ENCODE measurements around the gene ZNF506. TPM values are rescaled to one million over a fixed set of nuclear protein-coding genes. Genes with fewer than 3 reads are reported as not detected.
"Not testable (repeated sequence)": the region's sequence is repeated elsewhere in the genome, so short reads cannot be mapped to it uniquely, and the experiment has no call there.

ZNF506 gene
- total RNA-seq: 10 to 100 TPM; 33.3 to 41.3 TPM

DNA sequence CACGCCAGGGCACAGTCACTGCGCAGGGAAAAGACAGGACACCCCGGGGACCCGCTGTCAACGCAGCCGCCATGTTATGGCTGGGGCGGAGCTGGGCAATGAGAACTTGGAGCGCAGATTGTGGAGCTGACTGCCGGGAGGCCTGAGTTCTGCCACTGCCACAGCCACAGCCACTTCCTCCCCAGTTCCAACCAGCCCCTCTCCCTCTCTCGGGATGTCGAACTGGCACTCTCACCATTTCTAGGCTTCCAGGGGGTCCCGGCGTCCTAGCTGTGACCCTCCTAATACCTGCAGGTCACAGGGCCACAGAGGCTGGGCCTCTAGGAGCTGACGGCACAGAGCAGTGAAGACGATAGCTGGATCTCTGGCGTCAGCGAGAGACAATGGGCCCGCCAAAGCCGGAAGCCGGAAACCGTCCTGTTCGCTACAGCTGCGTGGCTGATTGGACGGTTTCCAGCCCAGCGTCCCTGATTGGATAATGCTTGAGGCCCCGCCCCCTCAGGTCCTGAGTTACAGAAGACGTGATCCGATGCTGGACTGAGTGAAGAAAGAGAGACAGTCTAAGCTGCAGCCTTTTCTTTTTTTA, at the start of gene ZNF506:
Gene ZNF506 (minus strand): TSS at position 385 of the 586 bp plus-strand sequence. CDS start 147 bp downstream, at position 238.
- Mint-ChIP-seq H3K4me3 (peak within 1 kb of the TSS; percentile 96), H3K4me1 (peaks cover 43% of the 10 kb centered on the region), H3K27me3 (no peaks in the 10 kb centered on the region), H3K27ac (peak within 1 kb of the TSS; percentile 99), H3K9me3 (ENCODE audit: low read depth) (peaks cover 15% of the 10 kb centered on the region), H3K36me3 (ENCODE audit: low read depth) (peaks cover 48% of the 10 kb centered on the region)
- ATAC-seq (peak; percentile 88), DNase-seq (peak; percentile 99)
- ChIA-PET POLR2A (interaction anchor here (0.6 to 2.4 kb wide), 22 partner anchors 9 to 1199 kb away, joined by 3 to 27 read pairs (median 4); partner anchors contain the start of genes ZNF101, ZNF14, ZNF253 and ZNF430), CTCF (interaction anchor here (0.5 to 2.4 kb wide), 8 partner anchors 10 to 154 kb away, joined by 3 to 11 read pairs (median 4); partner anchors contain the start of gene ZNF253)
- intact Hi-C loops (cut with DNase I, micrococcal nuclease): loop anchor here (1.0 to 2.0 kb wide), 7 partner anchors 45 to 157 kb away; partner anchors contain the start of genes ZNF101 (in 1 of the 2), ZNF14 (in 1 of the 2) and ZNF93 (in 1 of the 2)

DNA sequence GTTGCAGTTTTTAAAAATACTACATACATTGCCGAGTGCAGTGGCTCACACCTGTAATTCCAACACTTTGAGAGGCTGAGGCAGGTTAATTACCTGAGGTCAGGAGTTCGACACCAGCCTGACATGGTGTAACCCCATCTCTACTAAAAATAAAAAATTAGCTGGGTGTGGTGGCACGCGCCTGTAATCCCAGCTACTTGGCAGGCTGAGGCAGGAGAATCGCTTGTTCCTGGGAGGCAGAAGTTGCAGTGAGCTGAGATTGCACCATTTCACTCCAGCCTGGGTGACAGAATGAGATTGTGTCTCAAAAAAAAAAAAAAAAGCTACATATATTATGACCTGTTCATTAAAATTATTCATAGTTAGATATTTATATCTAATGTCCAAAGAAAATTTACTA, 48.5 kb upstream of the ZNF506 start:
- H3K27ac Mint-ChIP-seq; POLR2A ChIA-PET; intact Hi-C loops (cut with DNase I, micrococcal nuclease); ATAC-seq; DNase-seq; H3K27me3 Mint-ChIP-seq; H3K4me3 Mint-ChIP-seq; H3K9me3 Mint-ChIP-seq (ENCODE audit: low read depth): not testable (repeated sequence)
- H3K36me3 Mint-ChIP-seq (ENCODE audit: low read depth): peaks cover 42% of the 10 kb centered on the region
- CTCF ChIA-PET: interaction anchor here (0.6 kb wide), 1 partner anchor 1845 kb away, joined by 3 read pairs; no protein-coding TSS in a partner anchor
- peaks cover 45% of the 10 kb centered on the region for H3K4me1 Mint-ChIP-seq

DNA sequence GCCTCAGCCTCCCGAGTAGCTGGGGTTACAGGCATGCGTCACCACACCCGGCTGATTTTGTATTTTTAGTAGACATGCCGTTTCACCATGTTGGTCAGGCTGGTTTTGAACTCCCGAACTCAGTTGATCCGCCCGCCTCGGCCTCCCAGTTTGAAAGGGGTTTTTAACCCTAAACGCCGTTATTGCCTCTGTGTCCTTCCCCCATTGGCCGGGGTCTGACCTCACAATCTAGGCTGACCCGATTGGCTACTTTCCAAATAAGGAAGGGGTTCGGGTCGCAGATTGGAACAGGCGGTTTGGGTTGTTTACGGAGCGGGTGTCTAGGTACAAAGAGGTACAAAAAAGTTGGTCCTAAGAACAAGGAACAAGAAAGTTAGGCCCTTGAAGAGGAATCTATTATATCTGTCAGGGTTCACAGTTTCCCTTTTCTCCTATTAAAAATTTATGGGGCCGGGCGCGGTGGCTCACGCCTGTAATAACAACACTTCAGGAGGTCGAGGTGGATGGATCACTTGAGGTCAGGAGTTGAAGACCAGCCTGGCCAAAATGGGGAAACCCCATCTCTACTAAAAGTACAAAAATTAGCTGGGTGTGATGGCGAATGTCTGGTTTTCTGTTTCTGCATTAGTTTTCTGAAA, 45.2 kb upstream of the ZNF506 start:
- Mint-ChIP-seq H3K4me3 (peak overlapping the region; percentile 88), H3K27ac (peak overlapping the region; percentile 98), H3K27me3 (no peaks in the 10 kb centered on the region), H3K4me1 (peaks cover 27% of the 10 kb centered on the region), H3K9me3 (ENCODE audit: low read depth) (no peaks in the 10 kb centered on the region), H3K36me3 (ENCODE audit: low read depth) (peaks cover 19% of the 10 kb centered on the region)
- intact Hi-C loops (cut with DNase I, micrococcal nuclease): loop anchor here (1.0 to 10.0 kb wide), 14 partner anchors 34 to 1158 kb away; partner anchors contain the start of genes ATP13A1 (in 2 of the 2), ZNF506 (in 2 of the 2), ZNF101 (in 1 of the 2) and ZNF14 (in 1 of the 2)
- ATAC-seq (peak; percentile 14), DNase-seq (peak; percentile 76)
- ChIA-PET CTCF (interaction anchor here (0.6 to 1.5 kb wide), 3 partner anchors 32 to 1532 kb away, joined by 3 to 6 read pairs (median 3); no protein-coding TSS in a partner anchor), POLR2A (interaction anchor here (1.3 to 2.1 kb wide), 4 partner anchors 11 to 203 kb away, joined by 4 to 21 read pairs (median 8); partner anchors contain the start of genes ATP13A1, ZNF506 and ZNF93)

DNA sequence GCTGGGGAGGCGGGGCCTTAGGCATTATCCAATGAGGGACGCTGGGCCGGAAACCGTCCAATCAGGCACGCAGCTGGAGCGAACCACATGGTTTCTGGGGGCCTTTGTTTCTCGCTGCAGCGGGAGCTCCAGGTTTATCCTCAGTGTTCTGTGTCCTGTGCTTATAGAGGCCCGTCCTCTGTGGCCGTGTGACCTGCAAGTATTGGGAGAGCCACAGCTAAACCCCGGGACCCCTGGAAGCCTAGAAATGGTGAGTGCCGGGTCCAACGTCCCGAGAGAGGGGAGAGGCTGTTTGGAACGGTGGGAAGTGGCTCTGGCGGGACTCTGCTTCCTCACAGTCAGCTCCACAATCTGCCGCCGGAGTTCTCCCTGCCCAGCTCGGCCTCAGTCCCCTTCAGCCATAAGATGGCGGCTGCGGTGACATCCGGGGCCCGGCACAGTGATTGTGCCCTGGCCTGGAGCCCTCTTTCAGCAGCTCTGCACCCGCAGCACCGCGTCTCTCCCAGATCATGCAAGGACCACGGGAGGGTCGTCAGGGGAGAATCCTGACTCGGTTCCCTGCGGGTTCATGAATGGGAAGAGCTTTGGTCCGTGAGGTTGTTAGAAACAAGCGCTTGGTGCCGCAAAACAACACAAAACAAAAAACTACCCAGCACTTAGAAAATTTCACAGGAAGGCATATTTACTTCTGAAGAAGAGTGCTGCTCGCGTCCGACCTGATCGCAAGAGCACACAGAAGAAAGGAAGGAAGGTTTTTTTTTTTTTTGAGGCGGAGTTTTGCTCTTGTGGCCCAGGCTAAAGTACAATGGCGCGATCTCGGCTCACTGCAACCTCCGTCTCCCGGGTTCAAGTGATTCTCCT, 44.4 kb upstream of the ZNF506 start, which contains the start of gene ZNF253:
Gene ZNF253 (plus strand): TSS at position 133 of the 861 bp plus-strand sequence. CDS start 115 bp downstream, at position 248.
- H3K9me3 Mint-ChIP-seq (ENCODE audit: low read depth): peaks cover 1% of the 10 kb centered on the region
- H3K4me3 Mint-ChIP-seq: peak within 1 kb of the TSS; percentile 88
- peak; percentile 98 for DNase-seq
- no peaks in the 10 kb centered on the region for H3K27me3 Mint-ChIP-seq
- ChIA-PET POLR2A (interaction anchor here (0.6 to 2.1 kb wide), 14 partner anchors 9 to 911 kb away, joined by 3 to 21 read pairs (median 4); partner anchors contain the start of genes ATP13A1, ZNF101, ZNF506 and ZNF66), CTCF (interaction anchor here (0.5 to 1.7 kb wide), 8 partner anchors 11 to 186 kb away, joined by 3 to 8 read pairs (median 3); partner anchors contain the start of genes ZNF14 and ZNF506)
- intact Hi-C loops (cut with DNase I, micrococcal nuclease): loop anchor here (1.0 to 10.0 kb wide), 17 partner anchors 35 to 1159 kb away; partner anchors contain the start of genes ATP13A1 (in 2 of the 2), ZNF14 (in 2 of the 2), ZNF506 (in 2 of the 2) and ZNF101 (in 1 of the 2)
- peaks cover 15% of the 10 kb centered on the region for H3K36me3 Mint-ChIP-seq (ENCODE audit: low read depth)
- peak within 1 kb of the TSS; percentile 98 for H3K27ac Mint-ChIP-seq
- ATAC-seq: peak; percentile 93
- H3K4me1 Mint-ChIP-seq: peaks cover 22% of the 10 kb centered on the region

DNA sequence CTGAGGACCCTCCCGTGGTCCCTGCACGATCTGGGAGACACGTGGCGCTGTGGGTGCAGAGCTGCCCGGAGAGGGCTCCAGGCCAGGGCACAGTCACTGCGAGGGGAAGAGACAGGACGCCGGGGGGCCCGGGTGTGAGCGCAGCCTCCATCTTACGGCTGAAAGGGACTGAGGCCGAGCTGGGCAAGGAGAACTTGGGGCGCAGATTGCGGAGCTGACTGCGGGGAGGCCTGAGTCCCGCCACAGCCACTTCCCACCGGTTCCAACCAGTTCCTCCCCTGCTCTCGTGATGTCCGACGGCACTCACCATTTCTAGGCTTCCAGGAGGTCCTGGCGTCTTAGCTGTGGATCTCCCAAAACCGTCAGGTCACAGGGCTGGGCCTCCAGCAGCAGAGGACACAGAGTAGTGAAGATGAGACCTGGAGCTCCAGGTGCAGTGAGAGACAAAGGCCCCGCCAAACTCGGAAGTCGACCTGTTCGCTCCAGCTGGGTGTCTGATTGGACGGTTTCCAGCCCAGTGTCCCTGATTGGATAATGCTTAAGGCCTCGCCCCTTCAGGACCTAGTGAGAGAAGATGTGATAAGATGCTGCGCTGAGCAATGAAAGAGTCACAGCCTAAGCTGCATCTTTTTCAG, 39.3 kb upstream of the ZNF506 start:
- ChIA-PET POLR2A (interaction anchor here (0.6 to 1.9 kb wide), 6 partner anchors 11 to 341 kb away, joined by 3 to 11 read pairs (median 3); partner anchors contain the start of genes ATP13A1 and ZNF506), CTCF (interaction anchor here (0.6 to 1.2 kb wide), 7 partner anchors 8 to 1619 kb away, joined by 3 read pairs; partner anchors contain the start of gene ZNF101)
- ATAC-seq (peak; percentile 72), DNase-seq (peak; percentile 86)
- H3K27ac Mint-ChIP-seq: peak overlapping the region; percentile 82
- intact Hi-C loops (cut with DNase I, micrococcal nuclease): loop anchor here (1.0 to 10.0 kb wide), 2 partner anchors 39 to 1164 kb away; partner anchors contain the start of genes ZNF430 (in 1 of the 2) and ZNF93 (in 1 of the 2)
- H3K9me3 Mint-ChIP-seq (ENCODE audit: low read depth): peaks cover 1% of the 10 kb centered on the region
- no peaks in the 10 kb centered on the region for H3K27me3 Mint-ChIP-seq
- peaks cover 27% of the 10 kb centered on the region for H3K36me3 Mint-ChIP-seq (ENCODE audit: low read depth)
- peaks cover 7% of the 10 kb centered on the region for H3K4me1 Mint-ChIP-seq
- peak overlapping the region; percentile 83 for H3K4me3 Mint-ChIP-seq

DNA sequence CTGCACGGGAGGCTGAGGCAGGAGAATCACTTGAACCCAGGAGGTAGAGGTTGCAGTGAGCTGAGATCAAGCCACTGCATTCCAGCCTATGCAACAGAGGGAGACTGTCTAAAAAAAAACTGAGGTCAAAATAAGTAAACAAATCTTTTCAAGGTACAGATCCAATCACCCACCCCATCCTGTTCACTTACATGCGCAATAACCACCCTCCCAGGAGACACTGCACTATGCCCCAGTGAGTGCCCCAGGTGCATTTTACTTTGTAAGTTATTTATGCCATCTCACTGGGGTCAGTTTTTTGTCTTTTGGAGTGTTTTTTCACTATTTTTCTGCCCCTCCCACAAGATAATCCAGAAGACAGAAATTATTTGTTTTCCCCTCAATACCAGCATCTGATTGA, 37.2 kb upstream of the ZNF506 start:
- ChIA-PET CTCF (no interaction called here), POLR2A (no interaction called here)
- Mint-ChIP-seq H3K27me3 (no peaks in the 10 kb centered on the region), H3K4me3 (no peak overlapping the region), H3K27ac (no peak overlapping the region), H3K4me1 (peaks cover 10% of the 10 kb centered on the region), H3K36me3 (ENCODE audit: low read depth) (peaks cover 34% of the 10 kb centered on the region), H3K9me3 (ENCODE audit: low read depth) (peaks cover 1% of the 10 kb centered on the region)
- intact Hi-C loops (cut with DNase I, micrococcal nuclease): no loop called here
- DNase-seq (no peak), ATAC-seq (no peak)

DNA sequence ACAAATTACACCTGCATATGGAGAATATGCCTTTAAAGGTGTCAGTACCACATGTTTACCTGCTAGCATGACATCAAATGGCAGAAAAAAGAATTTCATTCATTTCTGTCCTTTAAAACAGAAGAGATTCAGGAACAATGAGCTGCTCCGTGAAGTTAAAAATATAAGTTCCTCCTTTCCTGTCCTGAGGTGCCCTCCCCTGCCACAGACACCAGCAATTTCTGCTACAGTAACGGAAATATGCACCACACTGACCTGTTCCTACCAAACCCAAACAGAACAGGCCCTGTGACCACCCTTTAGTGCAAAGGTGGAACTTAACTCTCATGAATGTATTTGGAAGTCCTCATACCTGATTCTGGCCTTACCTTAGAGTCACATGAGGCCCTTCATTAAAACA, 30.2 kb upstream of the ZNF506 start:
- DNase-seq; ATAC-seq; H3K4me1 Mint-ChIP-seq; H3K27ac Mint-ChIP-seq; POLR2A ChIA-PET; CTCF ChIA-PET; intact Hi-C loops (cut with DNase I, micrococcal nuclease); H3K4me3 Mint-ChIP-seq; H3K27me3 Mint-ChIP-seq; H3K9me3 Mint-ChIP-seq (ENCODE audit: low read depth): not testable (repeated sequence)
- peaks cover 15% of the 10 kb centered on the region for H3K36me3 Mint-ChIP-seq (ENCODE audit: low read depth)

DNA sequence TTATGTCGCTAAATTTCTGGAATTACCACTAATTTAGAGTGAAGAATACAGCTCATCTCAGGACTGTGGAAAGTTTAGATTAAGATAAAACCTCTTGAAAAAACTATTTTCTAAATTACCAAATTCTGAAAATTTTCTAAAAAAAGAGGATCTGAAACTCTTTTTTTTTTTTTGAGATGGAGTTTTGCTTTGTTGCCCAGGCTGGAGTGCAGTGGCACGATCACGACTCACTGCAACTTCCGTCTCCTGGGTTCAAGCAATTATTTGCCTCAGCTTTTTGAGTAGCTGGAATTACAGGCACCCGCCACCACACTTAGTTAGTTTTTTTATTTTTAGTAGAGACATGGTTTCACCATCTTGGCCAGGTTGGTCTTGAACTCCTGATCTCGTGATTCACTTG, 27.5 kb upstream of the ZNF506 start:
- H3K27me3 Mint-ChIP-seq: no peaks in the 10 kb centered on the region
- H3K4me1 Mint-ChIP-seq: no peaks in the 10 kb centered on the region
- peaks cover 4% of the 10 kb centered on the region for H3K9me3 Mint-ChIP-seq (ENCODE audit: low read depth)
- peaks cover 1% of the 10 kb centered on the region for H3K36me3 Mint-ChIP-seq (ENCODE audit: low read depth)
- POLR2A ChIA-PET: no interaction called here
- H3K27ac Mint-ChIP-seq: no peak overlapping the region
- intact Hi-C loops (cut with DNase I, micrococcal nuclease): no loop called here
- H3K4me3 Mint-ChIP-seq: no peak overlapping the region
- CTCF ChIA-PET: no interaction called here
- ATAC-seq: no peak
- no peak for DNase-seq

DNA sequence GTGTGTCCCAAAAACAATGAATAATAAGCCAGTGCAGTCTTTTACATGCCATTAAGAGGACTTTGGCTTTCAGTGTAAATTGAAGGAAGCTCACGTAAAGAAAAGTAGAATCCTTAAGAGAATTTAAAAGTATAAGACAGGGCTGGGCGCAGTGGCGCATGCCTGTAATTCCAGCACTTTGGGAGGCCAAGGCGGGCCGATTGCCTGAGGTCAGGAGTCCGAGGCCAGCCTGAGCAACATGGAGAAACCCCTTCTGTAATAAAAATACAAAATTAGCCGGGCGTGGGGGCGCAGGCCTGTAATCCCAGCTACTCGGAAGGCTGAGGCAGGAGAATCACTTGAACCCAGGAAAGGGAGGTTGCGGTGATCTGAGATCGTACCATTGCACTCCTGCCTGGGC, 26.2 kb upstream of the ZNF506 start:
- CTCF ChIA-PET: no interaction called here
- no peak overlapping the region for H3K27ac Mint-ChIP-seq
- H3K4me1 Mint-ChIP-seq: no peaks in the 10 kb centered on the region
- peaks cover 8% of the 10 kb centered on the region for H3K36me3 Mint-ChIP-seq (ENCODE audit: low read depth)
- H3K27me3 Mint-ChIP-seq: no peaks in the 10 kb centered on the region
- ATAC-seq: no peak
- POLR2A ChIA-PET: no interaction called here
- H3K4me3 Mint-ChIP-seq: no peak overlapping the region
- DNase-seq: no peak
- H3K9me3 Mint-ChIP-seq (ENCODE audit: low read depth): peaks cover 8% of the 10 kb centered on the region
- intact Hi-C loops (cut with DNase I, micrococcal nuclease): no loop called here

DNA sequence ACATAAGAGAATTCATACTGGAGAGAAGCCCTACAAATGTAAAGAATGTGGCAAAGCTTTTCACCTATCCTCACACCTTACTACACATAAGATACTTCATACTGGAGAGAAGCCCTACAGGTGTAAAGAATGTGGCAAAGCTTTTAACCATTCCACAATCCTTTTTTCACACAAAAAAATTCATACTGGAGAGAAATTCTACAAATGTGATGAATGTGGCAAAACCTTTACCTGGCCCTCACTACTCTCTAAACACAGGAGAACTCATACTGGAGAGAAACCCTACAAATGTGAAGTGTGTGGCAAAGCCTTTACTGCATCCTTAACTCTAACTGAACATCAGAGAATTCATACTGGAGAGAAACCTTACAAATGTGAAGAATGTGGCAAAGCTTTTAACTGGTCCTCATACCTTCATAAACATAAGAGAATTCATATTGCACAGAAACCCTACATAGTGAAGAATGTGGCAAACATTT, 14.0 kb upstream of the ZNF506 start:
- H3K36me3 Mint-ChIP-seq (ENCODE audit: low read depth): peaks cover 36% of the 10 kb centered on the region
- intact Hi-C loops (cut with DNase I, micrococcal nuclease): loop anchor here in 1 of 2 experiments (5.0 kb wide), 2 partner anchors 97 to 123 kb away; no protein-coding TSS in a partner anchor
- no peak overlapping the region for H3K27ac Mint-ChIP-seq
- ATAC-seq (no peak), DNase-seq (no peak)
- H3K27me3 Mint-ChIP-seq: no peaks in the 10 kb centered on the region
- POLR2A ChIA-PET: no interaction called here
- H3K4me1 Mint-ChIP-seq: no peaks in the 10 kb centered on the region
- H3K4me3 Mint-ChIP-seq: no peak overlapping the region
- CTCF ChIA-PET: interaction anchor here (1.0 kb wide), 1 partner anchor 25 kb away, joined by 3 read pairs; no protein-coding TSS in a partner anchor
- peaks cover 35% of the 10 kb centered on the region for H3K9me3 Mint-ChIP-seq (ENCODE audit: low read depth)
